Astrocyte of the cerebellum (primary cell): ENCODE measurements around the gene CES2.

Experiments
- DNase-seq: peaks from one replicate; pipeline ENCODE4 v3.0.0-alpha.2; 2011; ENCODE audit warnings: low read depth
- H3K4me3 ChIP-seq: 2 replicates; pipeline ENCODE4 v1.5.1; 2011; ENCODE audit warnings: mild to moderate bottlenecking, low read depth, low read length, moderate library complexity
- in situ Hi-C: cut with HindIII; loops from 2 replicates; pipeline ENCODE4 v1.10.0; 2017; ENCODE audit warnings: low sequenced_read_pairs
- TF ChIP-seq, protein P1 (sequence below): IDR thresholded peaks from 2 replicates; pipeline ENCODE4 v1.5.1; 2012; ENCODE audit warnings: low read length, low read depth, moderate library complexity, mild to moderate bottlenecking; ENCODE audit errors: missing control alignments

CES2 gene

DNA sequence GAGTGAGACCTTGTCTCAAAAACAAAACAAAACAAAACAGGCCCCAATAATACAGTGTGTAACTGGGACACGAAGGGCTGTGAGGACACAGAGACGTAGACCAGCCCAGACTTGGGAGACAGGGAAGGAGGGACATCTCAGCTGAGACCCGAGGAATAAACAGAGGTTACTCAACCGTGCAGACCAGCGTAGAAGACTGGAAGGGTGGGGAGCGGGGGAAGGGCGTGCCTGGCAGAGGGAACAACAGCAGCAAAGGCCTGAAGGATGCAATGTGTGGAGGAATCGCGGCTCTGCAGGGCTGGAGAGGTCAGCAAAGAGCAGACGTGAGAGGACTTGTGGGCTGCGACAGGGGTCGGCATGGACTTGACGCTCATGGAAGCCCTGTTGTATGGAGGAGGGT lies 41.4 kb downstream of the CES2 start:
- in situ Hi-C loops = loop anchor here (5.0 kb wide), 1 partner anchor 156 kb away; no protein-coding TSS in a partner anchor
- no peak for DNase-seq
- no peak overlapping the region for H3K4me3 ChIP-seq
- TF ChIP-seq, protein P1, sequence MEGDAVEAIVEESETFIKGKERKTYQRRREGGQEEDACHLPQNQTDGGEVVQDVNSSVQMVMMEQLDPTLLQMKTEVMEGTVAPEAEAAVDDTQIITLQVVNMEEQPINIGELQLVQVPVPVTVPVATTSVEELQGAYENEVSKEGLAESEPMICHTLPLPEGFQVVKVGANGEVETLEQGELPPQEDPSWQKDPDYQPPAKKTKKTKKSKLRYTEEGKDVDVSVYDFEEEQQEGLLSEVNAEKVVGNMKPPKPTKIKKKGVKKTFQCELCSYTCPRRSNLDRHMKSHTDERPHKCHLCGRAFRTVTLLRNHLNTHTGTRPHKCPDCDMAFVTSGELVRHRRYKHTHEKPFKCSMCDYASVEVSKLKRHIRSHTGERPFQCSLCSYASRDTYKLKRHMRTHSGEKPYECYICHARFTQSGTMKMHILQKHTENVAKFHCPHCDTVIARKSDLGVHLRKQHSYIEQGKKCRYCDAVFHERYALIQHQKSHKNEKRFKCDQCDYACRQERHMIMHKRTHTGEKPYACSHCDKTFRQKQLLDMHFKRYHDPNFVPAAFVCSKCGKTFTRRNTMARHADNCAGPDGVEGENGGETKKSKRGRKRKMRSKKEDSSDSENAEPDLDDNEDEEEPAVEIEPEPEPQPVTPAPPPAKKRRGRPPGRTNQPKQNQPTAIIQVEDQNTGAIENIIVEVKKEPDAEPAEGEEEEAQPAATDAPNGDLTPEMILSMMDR = no peak

DNA sequence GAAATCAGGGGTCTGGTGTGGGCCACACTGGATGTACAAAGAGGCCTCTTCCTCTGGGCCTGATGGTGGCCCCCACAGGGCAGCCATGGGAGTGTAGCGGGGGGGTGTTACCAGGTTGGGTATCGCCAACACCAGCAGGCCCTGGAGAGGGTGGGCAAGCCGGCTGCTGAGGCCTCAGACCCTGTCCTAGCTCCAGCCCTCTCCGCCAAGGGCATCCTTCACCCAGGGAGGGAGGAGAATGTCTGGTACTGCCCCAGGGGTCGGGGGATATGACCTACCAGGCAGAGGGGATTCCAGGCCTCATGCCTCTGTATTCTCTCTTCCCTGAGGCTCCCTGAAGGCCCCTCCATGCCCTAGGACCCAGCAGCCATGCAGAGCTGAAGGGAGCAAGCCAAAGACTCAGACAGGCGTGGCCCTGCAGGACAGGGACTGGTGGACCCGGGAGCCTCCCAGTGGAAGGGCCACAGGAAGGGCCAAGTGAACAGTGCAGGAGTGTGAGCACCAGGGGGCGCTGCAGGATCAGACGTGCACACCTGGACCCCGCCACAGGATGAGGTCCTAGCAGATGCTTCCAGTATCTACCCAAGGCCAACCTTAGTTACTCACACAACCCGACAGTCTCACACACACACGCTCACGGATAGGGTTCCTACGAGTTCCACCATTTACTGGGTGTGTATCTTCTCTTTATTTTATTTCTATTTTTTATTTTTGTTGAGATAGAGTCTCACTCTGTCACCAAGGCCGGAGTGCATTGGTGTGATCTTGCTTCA lies 42.2 kb downstream of the CES2 start:
- TF ChIP-seq, protein P1 = peak; percentile 86
- in situ Hi-C loops = loop anchor here (5.0 kb wide), 1 partner anchor 155 kb away; no protein-coding TSS in a partner anchor

DNA sequence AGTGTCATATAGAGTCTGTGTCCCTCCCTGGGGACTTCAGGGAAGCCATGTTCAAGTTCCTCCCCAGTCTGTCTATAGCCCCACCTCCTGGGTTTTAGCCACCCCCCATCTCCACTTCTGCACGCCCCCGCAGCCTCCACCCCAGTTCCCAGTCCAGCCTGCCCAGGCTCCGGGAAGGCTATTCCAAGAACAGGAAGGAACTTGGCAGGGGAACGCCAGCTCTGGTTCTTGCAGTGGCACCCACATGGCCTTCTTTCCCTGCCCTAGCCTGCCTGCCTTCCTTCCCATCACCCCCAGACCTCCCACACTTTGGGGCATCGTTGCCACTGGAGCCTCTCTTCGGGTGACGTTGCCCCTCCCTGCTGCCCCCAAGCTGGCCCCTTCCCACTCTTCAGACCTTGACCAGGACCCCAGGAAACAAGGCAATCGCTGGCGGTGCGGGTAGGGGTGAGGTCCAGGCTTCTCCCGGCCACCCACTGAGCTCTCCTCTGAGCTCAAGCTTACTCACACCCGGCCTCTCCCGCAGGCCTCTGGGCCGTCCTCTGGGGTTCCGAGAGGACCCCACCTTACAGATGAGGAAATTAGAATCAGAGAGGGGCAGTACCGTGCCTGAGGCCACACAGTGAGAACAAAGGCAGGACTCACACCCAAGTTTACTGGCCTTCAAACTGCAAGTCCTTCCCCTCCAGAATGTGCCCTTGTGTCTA lies 43.8 kb downstream of the CES2 start:
- DNase-seq = no peak
- TF ChIP-seq, protein P1 = no peak
- in situ Hi-C loops = loop anchor here (5.0 kb wide), 1 partner anchor 153 kb away; no protein-coding TSS in a partner anchor
- H3K4me3 ChIP-seq = no peak overlapping the region

More for the DNA sequence above, 42.2 kb downstream of the CES2 start:
- DNase-seq = peak; percentile 49
- H3K4me3 ChIP-seq = no peak overlapping the region

DNA sequence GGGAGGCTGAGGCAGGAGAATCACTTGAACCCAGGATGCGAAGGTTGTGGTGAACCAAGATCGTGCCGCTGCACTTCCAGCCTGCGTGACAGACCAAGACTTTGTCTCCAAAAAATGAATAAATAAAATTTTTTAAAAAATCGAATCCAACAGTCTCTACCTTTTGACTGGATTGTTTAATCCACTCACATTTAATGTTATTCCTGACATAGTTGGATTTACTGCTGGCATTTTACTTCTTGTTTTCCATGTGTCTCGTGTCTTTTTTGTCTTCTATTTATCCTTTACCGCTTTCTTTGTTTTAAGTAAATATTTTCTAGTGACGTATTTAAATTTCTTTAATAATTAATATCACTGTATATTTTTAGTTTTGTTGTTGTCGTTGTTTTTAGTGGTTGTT lies 47.7 kb downstream of the CES2 start:
- no peak for DNase-seq
- TF ChIP-seq, protein P1 = no peak
- in situ Hi-C loops = no loop called here
- no peak overlapping the region for H3K4me3 ChIP-seq

DNA sequence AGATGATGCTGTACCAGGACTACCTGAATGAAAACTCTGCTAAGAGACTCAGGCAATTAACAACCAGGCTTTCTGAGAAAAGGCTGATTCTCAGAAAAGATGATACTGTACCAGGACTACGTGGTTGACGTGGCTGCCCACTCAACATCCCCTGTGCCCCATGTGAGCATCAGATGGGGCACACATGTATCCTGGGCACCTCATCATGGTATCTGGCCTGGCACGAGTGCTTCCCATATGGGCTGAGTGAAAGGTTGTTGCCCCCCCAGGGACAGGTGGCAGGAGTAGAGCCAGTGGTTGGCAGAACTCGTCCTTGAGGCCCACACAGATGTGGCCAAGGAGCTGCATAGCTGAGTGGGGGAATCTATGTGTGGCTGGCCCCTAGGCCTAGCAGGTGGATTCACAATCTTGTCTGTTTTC lies 49.6 kb downstream of the CES2 start:
- no peak overlapping the region for H3K4me3 ChIP-seq
- TF ChIP-seq, protein P1 = no peak
- in situ Hi-C loops = no loop called here
- DNase-seq = no peak

DNA sequence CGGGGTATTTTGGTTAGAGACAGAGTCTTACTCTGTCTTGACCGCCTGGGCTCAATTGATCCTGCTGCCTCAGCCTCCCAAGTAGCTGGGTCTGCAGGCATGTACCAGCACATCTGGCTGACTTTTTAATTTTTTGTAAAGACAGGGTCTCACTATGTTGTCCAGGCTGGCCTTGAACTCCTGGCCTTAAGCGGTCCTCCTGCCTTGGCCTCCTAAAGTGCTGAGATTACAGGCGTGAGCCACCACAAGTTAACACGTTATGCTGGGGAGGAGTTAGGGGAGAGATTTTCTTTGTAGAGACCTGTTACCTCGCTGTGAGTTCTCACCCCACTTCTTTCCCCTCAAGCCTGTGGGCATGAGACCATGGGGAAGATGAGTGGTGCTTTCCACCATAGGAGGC lies 51.2 kb downstream of the CES2 start:
- in situ Hi-C loops = no loop called here
- no peak for DNase-seq
- no peak overlapping the region for H3K4me3 ChIP-seq
- TF ChIP-seq, protein P1 = no peak
